ENCODE data around the gene KCNIP2. TPM values are rescaled to one million over a fixed set of nuclear protein-coding genes. Genes with fewer than 3 reads are reported as not detected.

Gene KCNIP2
- total RNA-seq, 1 donor from 2014 or later = 516 TPM

DNA sequence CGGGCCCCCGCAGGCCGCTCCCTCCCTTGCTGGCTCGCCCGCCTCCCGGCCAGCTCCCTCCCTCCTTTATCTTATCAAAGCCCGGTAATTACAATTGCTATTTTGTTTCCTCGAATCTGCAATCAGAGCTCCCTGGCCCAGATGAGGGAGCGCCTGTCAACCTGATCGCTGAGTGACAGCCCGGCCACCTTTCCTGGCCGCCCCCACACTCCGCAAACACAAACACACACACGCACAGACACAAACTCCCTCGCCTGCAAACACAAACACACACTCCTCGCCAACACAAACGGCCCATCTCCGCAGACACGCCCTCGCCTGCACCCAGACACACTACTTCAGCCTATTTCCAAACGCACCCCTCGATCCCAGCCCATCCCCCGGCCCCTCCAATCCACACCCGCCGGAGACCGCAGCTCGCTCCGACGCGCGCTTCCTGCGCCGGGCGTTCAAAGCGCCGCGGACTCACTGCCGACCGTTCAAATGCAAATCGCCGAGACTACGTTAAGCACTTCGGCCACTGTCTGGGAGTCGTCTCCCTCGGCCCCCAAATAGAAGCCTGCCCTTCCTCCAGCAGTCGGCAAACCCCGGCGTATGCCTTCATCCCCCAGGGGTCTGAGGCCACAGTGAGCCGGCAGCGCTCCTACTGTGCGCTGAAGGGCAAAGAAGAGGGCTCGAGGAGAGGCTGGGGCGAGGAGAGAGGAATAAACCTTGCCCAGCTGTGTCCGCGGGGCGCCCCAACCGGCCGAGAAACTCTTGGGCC is 64.6 kb downstream of the KCNIP2 start:
- intact Hi-C loops (cut with DNase I) = no loop called here
- peak; percentile 28 for ATAC-seq (ENCODE audit: poor library complexity)

DNA sequence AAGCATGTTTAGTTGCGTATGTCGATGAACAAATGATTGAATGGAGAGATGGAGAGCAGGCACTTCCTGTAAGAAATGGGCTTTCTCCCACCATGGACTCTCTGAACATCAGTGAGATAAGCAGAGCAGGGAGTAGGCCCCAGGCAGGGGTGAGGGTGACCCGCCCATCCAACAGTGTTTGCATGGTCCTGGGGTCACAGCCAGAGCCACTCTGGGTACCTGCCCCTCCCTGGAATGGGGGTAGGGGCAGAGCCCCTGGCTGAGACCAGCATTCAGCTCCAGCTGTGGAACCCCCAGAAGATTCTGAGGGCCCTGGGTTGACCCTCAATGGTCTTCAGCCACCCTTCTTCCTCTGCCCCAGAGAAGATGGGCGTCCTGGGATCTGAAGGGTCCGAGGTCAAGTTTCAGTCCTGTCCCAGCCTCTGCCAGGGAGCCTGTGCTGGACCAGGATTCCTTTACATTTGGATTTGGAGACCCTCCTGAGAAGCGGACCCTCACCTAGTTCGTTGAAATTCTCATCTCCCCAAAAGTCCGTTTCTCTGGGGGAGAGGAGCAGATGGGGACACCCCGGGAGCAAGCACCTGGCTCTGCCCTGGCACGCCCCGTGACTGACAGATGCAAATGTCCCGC is 65.3 kb downstream of the KCNIP2 start:
- no peak for ATAC-seq (ENCODE audit: poor library complexity)
- no peak for DNase-seq
- intact Hi-C loops (cut with DNase I) = no loop called here

More for the DNA sequence above, 64.6 kb downstream of the KCNIP2 start:
- DNase-seq = no peak

DNA sequence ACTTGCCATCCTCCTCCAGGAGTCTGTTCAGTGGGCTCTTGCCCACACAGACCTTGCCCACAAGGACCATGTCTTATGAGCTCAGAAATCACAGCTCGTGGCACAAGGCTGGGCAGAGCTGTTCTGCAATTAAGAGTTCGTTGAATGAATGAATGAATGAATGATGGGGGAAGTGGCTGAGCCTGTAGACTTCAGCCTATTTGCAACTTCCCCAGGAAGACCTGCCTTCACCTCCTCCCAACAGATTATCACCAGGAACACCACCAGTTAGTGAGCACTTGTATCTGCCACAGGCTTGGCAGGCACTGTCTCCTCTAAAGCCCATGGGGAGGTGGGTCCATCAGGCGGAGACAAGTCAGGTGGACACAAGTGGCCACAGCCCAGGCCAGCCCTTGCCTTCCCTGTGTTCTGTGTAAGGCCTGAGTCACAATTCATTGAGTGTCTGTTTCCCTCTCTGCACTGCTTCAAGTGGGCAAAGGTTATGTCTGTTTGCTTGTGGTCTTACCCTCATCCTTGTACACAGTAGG is 65.9 kb downstream of the KCNIP2 start:
- no peak for DNase-seq
- intact Hi-C loops (cut with DNase I) = no loop called here
- ATAC-seq (ENCODE audit: poor library complexity) = no peak

DNA sequence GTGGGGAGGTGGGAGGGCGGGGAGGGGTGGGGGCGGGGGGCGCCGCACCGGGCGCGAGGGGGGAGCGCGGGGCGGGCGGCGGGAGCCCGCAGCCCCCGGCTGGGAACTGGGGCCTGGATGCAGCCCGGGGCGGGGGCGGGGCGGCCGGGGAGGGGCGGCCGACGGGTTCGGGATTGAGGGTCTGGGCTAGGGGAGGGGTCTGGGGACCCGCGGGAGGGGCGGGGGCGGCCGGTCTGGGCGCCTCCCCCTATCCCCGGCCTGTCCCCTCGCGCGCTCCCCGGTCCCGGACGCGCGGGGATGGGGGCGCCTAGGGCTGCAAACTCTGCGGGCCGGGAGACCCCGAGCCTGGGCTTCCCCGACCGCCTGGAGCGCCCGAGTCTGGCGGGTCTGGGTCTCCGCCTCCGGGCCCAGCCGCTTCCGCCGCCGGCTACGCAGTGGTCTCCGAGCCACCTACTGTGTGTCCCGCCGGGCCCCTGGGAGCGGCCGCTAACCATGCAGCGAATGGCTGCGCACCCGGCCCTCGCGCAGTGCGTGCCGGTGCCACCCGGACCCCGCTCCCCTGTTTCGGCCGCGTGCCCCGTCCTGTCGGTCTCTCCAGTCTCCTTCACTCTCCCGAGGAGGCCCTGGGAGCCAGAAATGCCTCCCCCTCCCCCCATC is 67.3 kb downstream of the KCNIP2 start:
- ATAC-seq (ENCODE audit: poor library complexity) (no peak), DNase-seq (no peak)
- intact Hi-C loops (cut with DNase I) = no loop called here

Other genes starting within 250 kb of the KCNIP2 start
- gene FBXW4, start 148.6 kb downstream of the KCNIP2 start, total RNA-seq = 106 TPM
- gene FGF8, start 67.7 kb downstream of the KCNIP2 start, total RNA-seq = not detected
- 5.8 TPM for gene NPM3, start 60.4 kb downstream of the KCNIP2 start, total RNA-seq
- gene OGA, start 25.4 kb downstream of the KCNIP2 start, total RNA-seq = 84.4 TPM
- gene ARMH3, start 212.4 kb upstream of the KCNIP2 start, total RNA-seq = 55.1 TPM
- 9.5 TPM for gene HPS6, start 221.5 kb upstream of the KCNIP2 start, total RNA-seq